CD4-positive, alpha-beta T cell treated with Interleukin-21 for 1 hour (primary cell): ENCODE results near the gene USP49.

Experiments used
- DNase-seq: peaks from one replicate; pipeline ENCODE4 v3.0.0-alpha.2; 2020

The USP49 gene

GRCh38 chr6:41805830-41806774 lies 89.1 kb downstream of the USP49 start:
- no peak for DNase-seq

- DNase-seq: no peak
Observed at GRCh38 chr6:41801380-41801779, 93.8 kb downstream of the USP49 start.

- DNase-seq: no peak
Observed at GRCh38 chr6:41799559-41799911, 95.6 kb downstream of the USP49 start.

- no peak for DNase-seq
Observed at GRCh38 chr6:41798901-41799558, 96.1 kb downstream of the USP49 start.

- DNase-seq: no peak
Observed at GRCh38 chr6:41796474-41796873, 98.7 kb downstream of the USP49 start.

- no peak for DNase-seq
Observed at GRCh38 chr6:41791984-41792383, 103.2 kb downstream of the USP49 start.

- DNase-seq: no peak
Observed at GRCh38 chr6:41791305-41791704, 103.9 kb downstream of the USP49 start.

GRCh38 chr6:41790045-41790444 lies 105.1 kb downstream of the USP49 start:
- DNase-seq: no peak

- DNase-seq: no peak
Observed at GRCh38 chr6:41789390-41789724, 105.8 kb downstream of the USP49 start.

GRCh38 chr6:41787219-41787917 lies 107.8 kb downstream of the USP49 start, which contains the start of gene TOMM6:
TSS of gene TOMM6 (plus strand) at chr6:41787694. CDS start at chr6:41787698, 4 bp downstream.
- peak; percentile 96 for DNase-seq

GRCh38 chr6:41786451-41787218 lies 108.5 kb downstream of the USP49 start:
- DNase-seq: peak; percentile 88

GRCh38 chr6:41785689-41786450 lies 109.3 kb downstream of the USP49 start:
- DNase-seq: no peak

GRCh38 chr6:41785254-41785653 lies 109.9 kb downstream of the USP49 start:
- no peak for DNase-seq

GRCh38 chr6:41784581-41785171 lies 110.5 kb downstream of the USP49 start:
- no peak for DNase-seq

GRCh38 chr6:41783106-41783780 lies 111.9 kb downstream of the USP49 start:
- DNase-seq: no peak

- no peak for DNase-seq
Observed at GRCh38 chr6:41781366-41781730, 113.8 kb downstream of the USP49 start.

GRCh38 chr6:41780551-41781365 lies 114.4 kb downstream of the USP49 start, which contains the start of gene PRICKLE4:
TSS of gene PRICKLE4 (plus strand) at chr6:41780782. CDS start at chr6:41783474, 2,692 bp downstream.
- no peak for DNase-seq

- DNase-seq: peak; percentile 99
Observed at GRCh38 chr6:41779788-41780550, 115.2 kb downstream of the USP49 start, which contains the start of gene FRS3. TSS of gene FRS3 (minus strand) at chr6:41779900. CDS start at chr6:41776987, 2,913 bp downstream.

- DNase-seq: no peak
Observed at GRCh38 chr6:41779336-41779735, 115.8 kb downstream of the USP49 start.
